ENCODE results near the gene KIAA1217.

The KIAA1217 gene, protein sequence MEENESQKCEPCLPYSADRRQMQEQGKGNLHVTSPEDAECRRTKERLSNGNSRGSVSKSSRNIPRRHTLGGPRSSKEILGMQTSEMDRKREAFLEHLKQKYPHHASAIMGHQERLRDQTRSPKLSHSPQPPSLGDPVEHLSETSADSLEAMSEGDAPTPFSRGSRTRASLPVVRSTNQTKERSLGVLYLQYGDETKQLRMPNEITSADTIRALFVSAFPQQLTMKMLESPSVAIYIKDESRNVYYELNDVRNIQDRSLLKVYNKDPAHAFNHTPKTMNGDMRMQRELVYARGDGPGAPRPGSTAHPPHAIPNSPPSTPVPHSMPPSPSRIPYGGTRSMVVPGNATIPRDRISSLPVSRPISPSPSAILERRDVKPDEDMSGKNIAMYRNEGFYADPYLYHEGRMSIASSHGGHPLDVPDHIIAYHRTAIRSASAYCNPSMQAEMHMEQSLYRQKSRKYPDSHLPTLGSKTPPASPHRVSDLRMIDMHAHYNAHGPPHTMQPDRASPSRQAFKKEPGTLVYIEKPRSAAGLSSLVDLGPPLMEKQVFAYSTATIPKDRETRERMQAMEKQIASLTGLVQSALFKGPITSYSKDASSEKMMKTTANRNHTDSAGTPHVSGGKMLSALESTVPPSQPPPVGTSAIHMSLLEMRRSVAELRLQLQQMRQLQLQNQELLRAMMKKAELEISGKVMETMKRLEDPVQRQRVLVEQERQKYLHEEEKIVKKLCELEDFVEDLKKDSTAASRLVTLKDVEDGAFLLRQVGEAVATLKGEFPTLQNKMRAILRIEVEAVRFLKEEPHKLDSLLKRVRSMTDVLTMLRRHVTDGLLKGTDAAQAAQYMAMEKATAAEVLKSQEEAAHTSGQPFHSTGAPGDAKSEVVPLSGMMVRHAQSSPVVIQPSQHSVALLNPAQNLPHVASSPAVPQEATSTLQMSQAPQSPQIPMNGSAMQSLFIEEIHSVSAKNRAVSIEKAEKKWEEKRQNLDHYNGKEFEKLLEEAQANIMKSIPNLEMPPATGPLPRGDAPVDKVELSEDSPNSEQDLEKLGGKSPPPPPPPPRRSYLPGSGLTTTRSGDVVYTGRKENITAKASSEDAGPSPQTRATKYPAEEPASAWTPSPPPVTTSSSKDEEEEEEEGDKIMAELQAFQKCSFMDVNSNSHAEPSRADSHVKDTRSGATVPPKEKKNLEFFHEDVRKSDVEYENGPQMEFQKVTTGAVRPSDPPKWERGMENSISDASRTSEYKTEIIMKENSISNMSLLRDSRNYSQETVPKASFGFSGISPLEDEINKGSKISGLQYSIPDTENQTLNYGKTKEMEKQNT (N-terminal part only)

DNA sequence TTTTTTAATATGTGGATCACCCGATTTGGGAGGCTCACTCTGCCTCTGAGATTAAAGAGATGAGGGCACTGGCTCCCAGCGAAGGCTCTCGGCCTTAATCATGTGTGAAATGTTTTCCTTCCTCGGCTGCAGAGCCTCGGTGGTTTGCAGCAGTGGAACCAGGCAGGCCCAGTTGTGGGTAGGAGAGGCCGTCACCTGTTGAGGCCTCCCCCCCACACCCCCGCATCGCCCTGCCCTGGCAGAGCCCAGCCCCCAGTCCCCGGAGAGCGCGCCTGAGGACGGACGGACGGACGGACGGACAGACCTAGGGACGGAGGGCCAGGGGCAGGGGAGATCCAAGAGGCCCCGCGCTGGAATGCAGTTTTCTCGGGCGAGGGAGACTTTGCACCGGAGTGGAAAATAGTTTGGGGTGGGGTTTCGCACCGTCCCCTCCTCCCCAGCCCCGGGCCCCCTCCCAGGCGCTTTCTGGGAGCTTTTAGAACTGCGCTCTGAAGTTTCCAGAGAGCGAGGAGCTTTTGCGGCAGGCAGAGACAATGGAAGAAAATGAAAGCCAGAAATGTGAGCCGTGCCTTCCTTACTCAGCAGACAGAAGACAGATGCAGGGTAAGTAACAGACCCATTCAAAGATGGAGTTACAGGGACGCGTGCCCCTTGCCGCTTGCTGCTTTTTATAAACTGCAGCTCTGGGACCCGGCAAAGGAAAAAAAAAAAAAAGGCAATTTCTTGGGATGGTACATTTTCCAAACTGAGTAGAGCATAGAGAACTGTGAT lies at the start of gene KIAA1217:
TSS of gene KIAA1217 (plus strand) at position 478 of the 771 bp plus-strand sequence. CDS start at position 534, 56 bp downstream.
- DNase-seq (ENCODE audit: low spot score), result no peak
- peak within 1 kb of the TSS; percentile 82 to 88 for H3K27ac ChIP-seq
- TF ChIP-seq, protein P1, sequence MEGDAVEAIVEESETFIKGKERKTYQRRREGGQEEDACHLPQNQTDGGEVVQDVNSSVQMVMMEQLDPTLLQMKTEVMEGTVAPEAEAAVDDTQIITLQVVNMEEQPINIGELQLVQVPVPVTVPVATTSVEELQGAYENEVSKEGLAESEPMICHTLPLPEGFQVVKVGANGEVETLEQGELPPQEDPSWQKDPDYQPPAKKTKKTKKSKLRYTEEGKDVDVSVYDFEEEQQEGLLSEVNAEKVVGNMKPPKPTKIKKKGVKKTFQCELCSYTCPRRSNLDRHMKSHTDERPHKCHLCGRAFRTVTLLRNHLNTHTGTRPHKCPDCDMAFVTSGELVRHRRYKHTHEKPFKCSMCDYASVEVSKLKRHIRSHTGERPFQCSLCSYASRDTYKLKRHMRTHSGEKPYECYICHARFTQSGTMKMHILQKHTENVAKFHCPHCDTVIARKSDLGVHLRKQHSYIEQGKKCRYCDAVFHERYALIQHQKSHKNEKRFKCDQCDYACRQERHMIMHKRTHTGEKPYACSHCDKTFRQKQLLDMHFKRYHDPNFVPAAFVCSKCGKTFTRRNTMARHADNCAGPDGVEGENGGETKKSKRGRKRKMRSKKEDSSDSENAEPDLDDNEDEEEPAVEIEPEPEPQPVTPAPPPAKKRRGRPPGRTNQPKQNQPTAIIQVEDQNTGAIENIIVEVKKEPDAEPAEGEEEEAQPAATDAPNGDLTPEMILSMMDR (IDR thresholded peaks at IDR 0.05), result no peak
- peak within 1 kb of the TSS; percentile 74 for H3K4me3 ChIP-seq

DNA sequence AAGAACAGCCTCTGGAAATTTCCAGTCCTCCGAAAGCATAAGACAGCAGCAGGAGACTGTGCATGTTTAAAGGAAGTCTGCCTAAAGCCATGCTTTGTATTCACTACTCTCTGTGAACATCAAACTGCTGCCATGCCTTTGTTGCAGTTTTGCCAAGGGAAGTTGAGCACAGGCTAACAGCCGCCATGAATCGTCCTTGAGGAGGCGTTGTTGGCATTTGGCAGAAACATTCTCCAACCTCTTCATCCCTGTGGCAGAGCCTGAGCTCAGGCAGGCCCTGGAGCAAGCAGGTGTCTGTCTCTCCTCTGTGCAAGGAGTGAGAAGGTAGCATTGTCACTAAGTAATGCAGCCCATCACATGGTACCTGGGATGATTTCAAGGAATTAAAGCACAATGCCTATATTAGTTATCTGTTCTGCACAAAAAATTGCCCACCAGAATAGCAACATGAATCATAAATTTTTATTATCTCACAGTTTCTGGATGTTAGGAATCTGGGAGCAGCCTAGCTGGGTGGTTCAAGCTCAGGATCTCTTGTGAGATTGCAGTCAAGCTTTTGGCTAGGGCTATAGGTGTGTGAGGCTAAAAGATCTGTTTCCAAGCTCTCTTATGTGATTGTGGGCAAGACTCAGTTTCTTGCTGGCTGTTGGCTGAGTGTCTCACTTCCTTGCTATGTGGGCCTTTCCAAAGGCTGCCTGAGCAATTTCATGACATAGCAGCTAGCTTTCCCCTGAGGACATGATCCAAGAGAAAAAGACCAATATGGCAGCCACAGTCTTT lies 46.5 kb upstream of the KIAA1217 start:
- TF ChIP-seq, protein P1 (IDR thresholded peaks at IDR 0.05), result no peak
- no peak overlapping the region for H3K4me3 ChIP-seq
- no peak for DNase-seq (ENCODE audit: low spot score)
- no peak overlapping the region for H3K27ac ChIP-seq

DNA sequence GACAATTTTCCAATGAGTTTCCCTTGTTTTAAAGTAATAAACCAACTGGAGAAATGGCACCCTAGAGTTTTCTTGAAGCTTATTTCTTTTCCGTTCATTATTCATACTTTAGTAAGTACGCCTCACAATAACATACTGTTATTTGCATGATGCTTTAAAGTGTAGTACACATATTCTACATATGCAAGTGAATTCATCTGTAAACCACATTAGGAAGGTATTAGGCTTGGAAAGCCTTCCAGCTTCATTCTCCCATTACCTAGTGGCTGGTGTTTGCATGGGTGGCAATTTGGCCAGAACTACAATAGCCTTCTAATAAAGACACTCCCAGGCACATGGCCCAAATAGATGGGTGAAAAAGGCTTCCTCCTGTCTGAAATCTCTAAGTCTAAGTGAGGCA lies 45.5 kb upstream of the KIAA1217 start:
- Histone ChIP-seq H3K27ac (no peak overlapping the region), H3K4me3 (no peak overlapping the region)
- no peak for DNase-seq (ENCODE audit: low spot score)
- TF ChIP-seq, protein P1 (IDR thresholded peaks at IDR 0.05), result no peak

DNA sequence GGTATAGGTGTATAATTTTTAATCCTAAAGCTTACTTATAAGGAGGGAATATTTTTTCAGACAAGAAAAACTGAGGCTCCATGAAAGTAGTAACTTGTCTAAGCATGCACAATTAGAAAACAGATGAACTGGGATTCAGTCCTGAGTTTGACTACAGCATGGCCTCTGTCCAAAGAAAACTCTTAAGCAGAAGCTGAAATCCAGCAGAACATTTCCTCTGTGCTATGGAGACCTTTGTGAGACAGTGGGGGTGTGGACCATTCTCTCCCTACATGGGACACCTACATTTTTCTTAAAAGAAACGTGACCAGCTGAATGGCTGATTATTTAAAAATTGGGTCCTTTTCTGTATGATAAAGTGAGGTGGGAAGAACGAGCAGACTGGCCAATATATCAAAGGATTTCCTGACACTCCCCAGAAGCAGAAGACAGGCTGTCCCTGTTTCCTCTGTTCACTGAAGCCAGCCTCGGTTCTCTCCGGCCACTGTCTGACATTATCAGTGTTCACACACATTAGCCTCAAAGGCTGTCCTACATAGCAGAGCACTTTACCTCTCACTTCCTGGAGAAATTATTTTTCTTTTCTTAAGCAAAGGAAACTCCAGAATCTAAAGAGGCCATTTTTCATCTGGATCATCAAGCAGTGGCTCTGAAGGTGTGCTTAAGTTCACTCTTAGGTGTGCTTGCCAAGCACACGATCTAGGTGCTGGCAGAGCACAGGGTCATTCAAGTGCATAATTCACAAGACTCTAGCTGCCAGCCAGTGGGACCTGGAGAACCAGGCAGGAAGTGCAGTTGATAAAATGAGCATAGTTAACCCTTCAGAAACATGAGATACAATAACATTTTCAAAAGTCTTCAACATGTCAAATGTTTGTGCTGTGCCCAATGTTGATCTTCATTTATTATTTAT lies 40.4 kb upstream of the KIAA1217 start:
- DNase-seq (ENCODE audit: low spot score), result no peak
- Histone ChIP-seq H3K4me3 (no peak overlapping the region), H3K27ac (no peak overlapping the region)
- TF ChIP-seq, protein P1 (IDR thresholded peaks at IDR 0.05), result no peak

DNA sequence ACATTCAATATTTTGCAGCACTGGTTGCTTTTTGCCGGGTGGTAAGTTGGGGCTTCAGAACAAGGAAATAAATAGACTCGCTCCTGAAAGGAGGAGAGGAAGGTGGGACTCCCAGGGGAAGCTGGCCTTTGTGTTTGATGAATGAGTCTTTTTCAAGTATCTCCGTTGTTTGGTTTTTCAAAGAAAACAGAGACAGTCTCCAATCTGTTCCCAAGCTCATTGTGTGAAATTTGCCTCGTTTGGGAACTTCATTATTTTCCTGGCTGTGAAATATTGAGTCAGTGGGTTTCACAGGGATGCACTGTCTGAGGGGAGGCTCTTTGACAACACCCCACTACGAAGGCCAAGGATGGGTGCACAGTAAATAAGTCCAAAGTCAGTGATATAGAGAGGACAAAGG lies 38.7 kb upstream of the KIAA1217 start:
- DNase-seq (ENCODE audit: low spot score), result no peak
- H3K27ac ChIP-seq, result no peak overlapping the region
- no peak overlapping the region for H3K4me3 ChIP-seq
- TF ChIP-seq, protein P1 (IDR thresholded peaks at IDR 0.05), result no peak
